DND-41 (cell line): ENCODE data around the gene GABRA5.

Experiments
- CTCF ChIP-seq: IDR thresholded peaks from 2 replicates; pipeline ENCODE4 v1.5.1; 2012; ENCODE audit warnings: borderline replicate concordance, low read length, moderate library complexity, mild to moderate bottlenecking; ENCODE audit not compliant: poor library complexity, severe bottlenecking; ENCODE audit errors: extremely low read depth
- EZH2 ChIP-seq: IDR thresholded peaks from 3 replicates; pipeline ENCODE4 v1.6.1; 2012; ENCODE audit warnings: borderline replicate concordance, low read depth, mild to moderate bottlenecking, moderate library complexity, low read length, inconsistent platforms; ENCODE audit not compliant: severe bottlenecking

GRCh38 chr15:26910715-26911114, 43.9 kb downstream of the GABRA5 start:
- TF ChIP-seq CTCF (no peak), EZH2 (no peak)
